Right renal pelvis (tissue), 4 donors: ENCODE results near the gene JAZF1. TPM values are rescaled to one million over a fixed set of nuclear protein-coding genes. Genes with fewer than 3 reads are reported as not detected.
A peak's percentile ranks its signal among the peaks of the same experiment; 100 is the strongest.

ENCODE experiments used
- DNase-seq, 4 donors: peaks; one replicate each; pipeline ENCODE4 v3.0.0-alpha.2; 2013; ENCODE audit warnings: low read depth in 4 of 4, low spot score in 3 of 4, missing footprints in 1 of 4
- polyA plus RNA-seq, 4 donors: library from polyadenylated mRNA; unstranded; fragments of 120-200 nt; gene quantifications; one replicate each; pipeline ENCODE4 v1.2.1, GENCODE V29; 2013; ENCODE audit not compliant: insufficient read length in 4 of 4

The JAZF1 gene
- polyA plus RNA-seq, 4 donors, result 12.5 to 16.8 (median 16.2) TPM

GRCh38 chr7:27953777-27954176, 226.8 kb downstream of the JAZF1 start:
- no peak for DNase-seq

- no peak for DNase-seq
Measured at GRCh38 chr7:27953361-27953760, 227.2 kb downstream of the JAZF1 start.

- DNase-seq, result no peak
Measured at GRCh38 chr7:27952456-27953285, 227.9 kb downstream of the JAZF1 start.

DNA sequence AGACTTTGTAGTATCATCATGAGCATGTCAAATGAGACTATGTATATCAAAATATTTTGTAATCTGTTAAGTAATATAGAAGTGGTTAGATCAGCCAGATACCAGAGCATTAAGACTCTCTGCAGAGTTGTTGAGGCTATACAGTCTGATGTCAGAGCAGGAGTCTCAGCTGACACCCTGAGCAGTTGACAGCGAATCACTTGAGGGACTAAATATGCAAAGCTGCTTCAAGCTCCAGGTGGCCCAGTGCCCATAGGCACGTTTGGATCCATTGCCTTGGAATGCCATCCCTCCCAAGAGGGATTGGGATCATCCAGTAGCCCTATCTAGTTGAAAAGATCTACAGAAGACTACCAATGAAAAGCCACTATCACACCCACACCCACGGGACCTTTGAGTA, 230.5 kb downstream of the JAZF1 start:
- no peak for DNase-seq

GRCh38 chr7:27948861-27949260, 231.7 kb downstream of the JAZF1 start:
- no peak for DNase-seq

- peak in 2 of 4 donors; percentile 40 to 60 for DNase-seq
Measured at GRCh38 chr7:27947586-27948278, 232.9 kb downstream of the JAZF1 start.

GRCh38 chr7:27946351-27946750, 234.2 kb downstream of the JAZF1 start:
- DNase-seq, result no peak

DNA sequence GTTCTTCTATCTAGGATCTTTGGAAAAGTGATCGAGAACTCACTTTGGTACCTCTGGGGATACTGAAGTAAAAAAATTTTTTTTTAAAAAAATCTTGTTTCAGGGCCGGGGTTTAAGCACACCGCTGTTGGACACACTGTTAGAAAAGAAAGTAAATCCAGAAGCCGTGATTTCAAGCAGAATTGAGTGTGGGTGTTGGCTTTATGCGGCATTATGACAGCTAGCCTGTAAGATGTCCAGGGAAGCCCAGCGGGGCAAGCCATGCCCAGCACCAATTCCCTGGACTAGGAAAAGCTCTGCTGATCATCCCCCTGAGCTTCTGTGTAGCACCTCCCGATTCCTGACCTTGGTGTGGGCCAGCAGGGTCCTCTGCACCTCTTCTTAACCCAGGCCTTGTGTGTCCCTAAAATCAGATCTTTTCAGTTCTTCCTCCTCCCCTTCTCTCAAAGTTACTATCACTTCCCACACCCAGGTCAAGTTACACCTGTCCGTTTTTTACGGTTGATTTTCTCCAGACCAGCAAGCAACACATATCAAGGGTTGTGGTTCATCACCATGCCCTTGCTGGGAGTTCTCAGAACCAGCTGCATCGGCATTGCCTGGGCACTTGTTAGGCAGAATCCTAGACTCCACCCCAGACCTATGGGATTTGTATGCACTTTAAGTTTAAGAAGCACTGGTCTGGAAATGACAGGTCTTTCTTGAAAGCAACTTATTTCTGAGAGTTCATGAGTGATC, 235.4 kb downstream of the JAZF1 start:
- no peak for DNase-seq

DNA sequence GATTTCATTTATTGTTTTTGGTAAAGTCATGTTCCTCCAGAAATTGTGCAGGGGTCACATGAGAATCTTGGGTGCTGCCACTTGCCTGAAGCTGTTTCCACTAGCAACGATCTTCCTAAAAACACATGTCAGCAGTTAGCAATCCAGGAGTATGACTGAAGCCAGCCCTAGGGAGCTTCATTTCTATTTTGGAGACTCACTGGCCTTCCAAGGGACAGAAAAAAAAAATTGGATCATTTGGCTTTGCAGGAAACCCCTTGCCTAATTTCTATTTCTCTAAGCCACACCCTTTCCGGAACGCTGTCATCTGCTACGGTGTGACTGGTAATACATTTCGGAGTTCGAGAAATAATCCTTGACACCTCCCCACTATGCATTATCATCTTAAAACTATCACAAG, 236.0 kb downstream of the JAZF1 start:
- DNase-seq, result no peak

DNA sequence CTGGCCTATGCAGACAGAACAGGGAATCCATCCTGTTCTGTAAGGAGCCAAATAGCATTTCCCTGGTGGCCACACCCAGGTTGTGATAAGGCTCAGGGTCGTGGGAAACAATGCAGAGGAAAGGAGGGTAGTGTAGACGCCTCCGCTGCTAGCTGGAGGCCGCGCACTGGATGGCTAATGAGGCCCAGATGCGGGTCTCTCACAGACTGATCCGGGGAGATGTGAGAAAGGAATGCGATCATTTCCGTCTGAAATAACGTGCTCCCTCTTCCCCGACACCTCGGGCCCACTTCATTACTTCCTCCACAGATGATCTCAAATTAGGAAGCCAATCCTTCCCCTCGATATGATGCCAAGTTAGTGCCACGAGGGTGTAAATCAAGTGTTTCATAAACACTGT, 237.4 kb downstream of the JAZF1 start:
- no peak for DNase-seq

DNA sequence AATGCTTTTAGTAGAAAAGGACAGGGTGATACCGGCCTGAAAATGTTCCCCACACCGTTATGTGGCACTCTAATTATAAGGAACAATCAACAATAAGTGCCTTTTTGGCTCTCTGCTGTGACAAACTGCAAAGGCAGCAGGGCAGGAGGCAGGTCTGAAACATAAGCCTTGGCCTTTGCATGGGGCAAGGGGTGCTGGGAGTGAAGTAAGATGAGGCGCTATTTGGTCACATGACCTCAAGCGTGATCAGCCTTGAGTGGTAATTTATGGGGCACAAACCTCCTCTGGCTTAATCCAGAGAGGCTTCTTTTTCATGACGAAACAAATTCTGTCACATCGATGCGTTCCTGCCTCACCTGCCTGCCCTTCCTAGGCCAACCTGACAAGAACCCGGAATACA, 237.9 kb downstream of the JAZF1 start:
- DNase-seq, result peak in 1 of 4 donors; percentile 28

- DNase-seq, result no peak
Measured at GRCh38 chr7:27941522-27941921, 239.1 kb downstream of the JAZF1 start.

GRCh38 chr7:27940341-27940740, 240.3 kb downstream of the JAZF1 start:
- DNase-seq, result no peak

DNA sequence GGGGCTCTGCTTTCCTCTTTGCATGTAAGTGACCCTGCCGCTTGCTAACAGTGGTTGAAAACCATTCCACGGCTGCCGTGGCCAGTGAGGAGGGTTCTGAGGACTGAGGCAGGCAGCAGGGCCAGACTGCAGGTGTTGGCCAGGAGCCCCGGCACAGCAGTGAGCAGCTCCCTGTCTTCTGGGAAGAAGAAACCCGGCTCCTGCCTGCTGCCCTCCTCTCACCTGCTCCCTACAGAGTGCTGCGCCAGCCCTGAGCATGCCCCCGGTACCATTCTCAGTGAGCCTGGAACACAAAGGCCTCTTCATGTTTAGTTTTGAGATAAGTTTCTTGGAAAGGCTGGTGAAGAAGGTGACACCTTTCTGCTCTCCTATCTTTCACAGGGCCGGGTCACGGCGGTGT, 240.7 kb downstream of the JAZF1 start:
- DNase-seq, result no peak

GRCh38 chr7:27936768-27937102, 243.9 kb downstream of the JAZF1 start:
- DNase-seq, result no peak

DNA sequence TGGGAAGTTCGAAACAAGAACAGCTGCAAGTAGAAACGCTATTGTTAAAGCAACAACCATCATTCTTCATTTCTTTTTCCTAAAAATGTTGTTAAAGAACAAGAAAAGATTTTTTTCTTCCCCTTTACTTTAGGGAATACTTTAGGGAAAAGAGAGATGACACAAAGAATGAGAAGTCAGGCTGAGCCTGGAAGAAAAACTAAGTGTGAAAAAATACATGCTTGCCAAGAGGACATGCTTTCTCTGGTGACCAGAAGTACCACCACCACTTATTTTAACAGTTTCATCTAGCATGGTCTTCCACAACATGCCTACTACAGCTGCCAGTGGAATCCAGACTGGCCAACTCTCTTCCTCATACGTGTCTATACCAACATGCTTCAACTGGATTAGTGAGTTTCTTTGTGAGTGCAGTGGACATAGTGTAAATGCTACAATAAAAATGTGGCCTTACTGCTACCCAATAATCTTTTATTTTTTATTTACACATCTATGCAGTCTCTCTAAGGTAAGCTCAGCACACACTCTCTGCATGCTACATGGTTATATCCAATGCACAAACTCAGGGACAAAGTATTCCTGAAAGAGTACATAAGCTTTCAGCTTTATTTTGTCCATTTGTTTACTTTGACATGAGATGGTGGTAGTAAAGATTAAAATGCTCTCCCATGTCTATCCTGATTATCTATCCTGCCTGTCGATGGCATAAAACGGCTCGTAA, 244.4 kb downstream of the JAZF1 start:
- no peak for DNase-seq

DNA sequence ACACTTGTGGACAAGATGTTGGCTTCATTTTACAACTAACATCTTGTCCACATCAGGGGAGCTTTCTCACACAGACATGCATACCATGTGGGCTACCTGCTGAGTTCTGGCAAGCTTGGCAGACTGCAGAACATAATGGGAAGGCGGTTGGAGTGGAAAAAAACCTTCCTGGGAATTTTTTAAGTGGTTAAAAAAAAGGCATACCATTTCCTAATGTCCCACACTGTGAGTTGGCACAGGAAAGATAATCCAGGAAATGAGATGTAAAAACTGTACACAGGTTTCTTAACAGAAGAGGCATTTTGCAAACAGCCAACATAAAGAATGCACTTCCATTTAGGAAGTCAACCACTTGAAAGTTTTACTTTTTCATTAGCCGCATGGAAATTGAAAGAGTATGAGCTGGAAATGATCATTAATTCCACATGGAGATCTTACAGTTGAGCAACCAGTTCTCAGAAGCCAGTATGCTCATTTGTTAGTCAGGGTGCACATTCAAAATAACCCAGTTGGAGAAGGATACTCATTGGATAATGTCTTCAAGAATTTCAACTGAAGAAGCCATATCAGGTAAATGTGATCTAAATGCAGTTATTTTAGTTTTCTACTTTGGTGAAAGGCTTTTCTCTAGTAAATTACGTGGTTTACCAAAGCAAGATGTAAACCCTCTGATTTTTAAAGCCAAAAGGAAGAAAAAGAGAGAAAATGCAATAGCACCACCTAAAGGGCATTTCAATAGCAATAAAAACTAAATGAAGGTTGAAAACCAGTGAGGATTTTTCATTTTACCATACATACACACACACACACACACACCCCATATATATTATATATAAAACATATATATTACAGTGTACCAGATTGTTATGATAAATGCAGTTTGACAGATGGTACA, 246.7 kb downstream of the JAZF1 start:
- DNase-seq, result no peak

DNA sequence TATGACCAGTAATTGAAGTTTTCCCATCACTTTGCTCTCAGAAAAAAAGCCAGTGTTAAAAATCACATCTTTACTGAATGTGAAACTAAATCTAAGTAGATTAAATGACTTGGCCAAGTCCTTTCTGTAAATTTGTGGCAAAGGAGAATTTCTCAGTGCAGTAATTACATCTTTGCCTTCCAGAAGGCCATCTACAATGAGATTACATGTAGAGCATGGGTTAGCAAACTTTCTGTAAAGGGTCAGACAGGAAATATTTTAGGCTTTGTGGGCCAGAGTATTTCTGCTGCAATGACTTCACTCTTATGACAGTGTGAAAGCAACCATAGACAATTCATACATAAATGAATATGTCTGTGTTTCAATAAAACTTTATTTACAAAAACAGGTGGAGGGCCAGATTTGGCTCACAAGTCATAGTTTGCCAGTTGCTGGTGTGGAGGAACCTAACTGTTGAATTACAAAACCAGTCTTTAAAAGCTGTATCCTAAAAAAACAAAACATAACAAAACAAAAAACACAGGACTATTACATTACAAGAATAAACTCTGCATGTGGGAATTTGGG, 249.6 kb downstream of the JAZF1 start:
- DNase-seq, result no peak

GRCh38 chr7:27929127-27929526, 251.5 kb downstream of the JAZF1 start:
- no peak for DNase-seq

- no peak for DNase-seq
Measured at GRCh38 chr7:27928001-27928400, 252.6 kb downstream of the JAZF1 start.
